H9 (cell line): ENCODE measurements around the gene SMARCA2. TPM values are rescaled to one million over a fixed set of nuclear protein-coding genes. Genes with fewer than 3 reads are reported as not detected.

ENCODE experiments used
- DNase-seq: peaks from one replicate; pipeline ENCODE4 v3.0.0-alpha.2; 2017
- H2AFZ ChIP-seq: one replicate; pipeline ENCODE4 v1.6.1; 2013; ENCODE audit warnings: mild to moderate bottlenecking, low read length, control low read depth, moderate library complexity
- H2AK5ac ChIP-seq: 2 replicates; pipeline ENCODE4 v1.6.1; 2013; ENCODE audit warnings: low read length, control low read depth, mixed read lengths; ENCODE audit not compliant: insufficient read length
- H2BK120ac ChIP-seq: one replicate; pipeline ENCODE4 v1.6.1; 2013; ENCODE audit warnings: low read depth, mild to moderate bottlenecking, low read length, control low read depth, inconsistent platforms; ENCODE audit not compliant: poor library complexity, severe bottlenecking
- H2BK12ac ChIP-seq: 2 replicates; pipeline ENCODE4 v1.6.1; 2013; ENCODE audit warnings: low read length, control low read depth, mixed read lengths, low read depth; ENCODE audit not compliant: insufficient read length
- H2BK15ac ChIP-seq: 2 replicates; pipeline ENCODE4 v1.6.1; 2013; ENCODE audit warnings: low read depth, low read length, control low read depth
- H2BK20ac ChIP-seq: one replicate; pipeline ENCODE4 v1.6.1; 2013; ENCODE audit warnings: low read depth, mild to moderate bottlenecking, low read length, control low read depth, inconsistent platforms; ENCODE audit not compliant: poor library complexity, severe bottlenecking
- H2BK5ac ChIP-seq: 2 replicates; pipeline ENCODE4 v1.6.1; 2013; ENCODE audit warnings: low read length, control low read depth, mixed read lengths; ENCODE audit not compliant: insufficient read length
- H3K14ac ChIP-seq: 2 replicates; pipeline ENCODE4 v1.6.1; 2013; ENCODE audit warnings: low read length, control low read depth; ENCODE audit not compliant: insufficient read depth
- H3K18ac ChIP-seq: 2 replicates; pipeline ENCODE4 v1.6.1; 2013; ENCODE audit warnings: low read depth, mild to moderate bottlenecking, mixed read lengths, low read length, control low read depth; ENCODE audit not compliant: insufficient read length
- H3K23ac ChIP-seq: 2 replicates; pipeline ENCODE4 v1.6.1; 2013; ENCODE audit warnings: low read length, control low read depth, mixed read lengths, low read depth; ENCODE audit not compliant: insufficient read length
- H3K23me2 ChIP-seq: 2 replicates; pipeline ENCODE4 v1.6.1; 2013; ENCODE audit warnings: low read depth, mild to moderate bottlenecking, mixed read lengths, low read length, control low read depth; ENCODE audit not compliant: insufficient read length, poor library complexity, severe bottlenecking
- H3K27ac ChIP-seq: 2 replicates; pipeline ENCODE4 v1.5.1; 2013; ENCODE audit warnings: low read length, control low read depth, mixed read lengths, low read depth; ENCODE audit not compliant: insufficient read length
- H3K27me3 ChIP-seq: 2 replicates; pipeline ENCODE4 v1.6.1; 2013; ENCODE audit warnings: low read length, control low read depth, inconsistent platforms; ENCODE audit not compliant: insufficient read depth
- H3K4ac ChIP-seq: 2 replicates; pipeline ENCODE4 v1.6.1; 2013; ENCODE audit warnings: low read depth, mild to moderate bottlenecking, control low read depth, inconsistent platforms, low read length, moderate library complexity
- H3K4me1 ChIP-seq: 2 replicates; pipeline ENCODE4 v1.6.1; 2013; ENCODE audit warnings: low read length, control low read depth, inconsistent platforms; ENCODE audit not compliant: insufficient read depth
- H3K4me2 ChIP-seq: 2 replicates; pipeline ENCODE4 v1.6.1; 2013; ENCODE audit warnings: low read length, control low read depth, mixed read lengths; ENCODE audit not compliant: insufficient read length, insufficient read depth
- H3K56ac ChIP-seq: 2 replicates; pipeline ENCODE4 v1.6.1; 2013; ENCODE audit warnings: low read depth, mild to moderate bottlenecking, mixed read lengths, low read length, control low read depth; ENCODE audit not compliant: insufficient read length
- H3K79me1 ChIP-seq: 2 replicates; pipeline ENCODE4 v1.6.1; 2013; ENCODE audit warnings: low read depth, mild to moderate bottlenecking, moderate library complexity, low read length, control low read depth, inconsistent platforms; ENCODE audit not compliant: insufficient read depth, poor library complexity, severe bottlenecking
- H3K79me2 ChIP-seq: 2 replicates; pipeline ENCODE4 v1.6.1; 2013; ENCODE audit warnings: low read length, control low read depth, inconsistent platforms; ENCODE audit not compliant: insufficient read depth
- H3K9ac ChIP-seq: 2 replicates; pipeline ENCODE4 v1.6.1; 2013; ENCODE audit warnings: low read length, control low read depth, mixed read lengths; ENCODE audit not compliant: insufficient read length; ENCODE audit errors: extremely low read depth
- H3K9me3 ChIP-seq: one replicate; pipeline ENCODE4 v1.6.1; 2013; ENCODE audit warnings: low read depth, low read length, inconsistent platforms; ENCODE audit not compliant: control insufficient read depth
- H3T11ph ChIP-seq: one replicate; pipeline ENCODE4 v1.6.1; 2013; ENCODE audit warnings: mild to moderate bottlenecking, low read length, control low read depth, inconsistent platforms
- H4K20me1 ChIP-seq: one replicate; pipeline ENCODE4 v1.6.1; 2013; ENCODE audit not compliant: control insufficient read depth, insufficient read length, insufficient read depth
- H4K5ac ChIP-seq: 2 replicates; pipeline ENCODE4 v1.6.1; 2013; ENCODE audit warnings: low read depth, mild to moderate bottlenecking, mixed read lengths, low read length, control low read depth; ENCODE audit not compliant: insufficient read length
- H4K8ac ChIP-seq: replicated peaks from 2 replicates; pipeline ENCODE4 v1.6.1; 2013; ENCODE audit warnings: low read length, control low read depth, mixed read lengths, low read depth; ENCODE audit not compliant: insufficient read length
- H4K91ac ChIP-seq: 2 replicates; pipeline ENCODE4 v1.6.1; 2013; ENCODE audit warnings: low read depth, mild to moderate bottlenecking, moderate library complexity, mixed read lengths, low read length, control low read depth; ENCODE audit not compliant: insufficient read length
- H3K27ac Mint-ChIP-seq, 3 experiments: 2 replicates in 2 of 3; 3 replicates in 1 of 3; pipeline ENCODE4 v1.8.0; 2020 to 2021; ENCODE audit warnings: mixed read lengths in 3 of 3, mild to moderate bottlenecking in 1 of 3, moderate library complexity in 1 of 3
- H3K27me3 Mint-ChIP-seq: 2 replicates; pipeline ENCODE4 v1.8.0; 2021; ENCODE audit warnings: low read depth, mild to moderate bottlenecking, moderate library complexity, mixed read lengths
- H3K36me3 Mint-ChIP-seq, 3 experiments: 2 replicates in 2 of 3; 3 replicates in 1 of 3; pipeline ENCODE4 v1.8.0; 2020 to 2021; ENCODE audit warnings: low read depth in 3 of 3, mixed read lengths in 3 of 3; ENCODE audit not compliant: insufficient read depth in 1 of 3
- H3K4me1 Mint-ChIP-seq, 2 experiments: 2 replicates each; pipeline ENCODE4 v1.8.0; 2020; ENCODE audit warnings: mixed read lengths in 2 of 2
- H3K4me3 Mint-ChIP-seq, 2 experiments: 2 replicates in 1 of 2; 3 replicates in 1 of 2; pipeline ENCODE4 v1.8.0; 2020 to 2021; ENCODE audit warnings: mild to moderate bottlenecking in 2 of 2, mixed read lengths in 2 of 2, moderate library complexity in 1 of 2
- H3K9me3 Mint-ChIP-seq, 2 experiments: 2 replicates in 1 of 2; 3 replicates in 1 of 2; pipeline ENCODE4 v1.8.0; 2020; ENCODE audit warnings: mild to moderate bottlenecking in 2 of 2, mixed read lengths in 2 of 2, moderate library complexity in 1 of 2
- WGBS: extraction: QIAGEN DNeasy Blood & Tissue Kit; methylation state at CpG from one replicate; pipeline ENCODE4 v1.1.7; 2013; ENCODE audit warnings: missing lambda C conversion rate, low lambda C conversion rate, mixed read lengths; ENCODE audit not compliant: insufficient read length; ENCODE audit errors: extremely low coverage; 5-methylcytosine and 5-hydroxymethylcytosine counted together
- total RNA-seq: library from RNA; stranded (reverse); gene quantifications from 2 replicates; pipeline ENCODE4 v1.2.1, GENCODE V29; 2021
- TF ChIP-seq, protein P1 (sequence below): fragments of 200-600 bp; sonication (generic); conservative IDR thresholded peaks from 3 replicates; pipeline ENCODE4 v1.8.0; 2021; ENCODE audit warnings: antibody characterized with exemption, mild to moderate bottlenecking

SMARCA2 gene
- total RNA-seq, 1 experiment from 2014 or later = 15.3 TPM

- Histone ChIP-seq H3K27me3 (peaks cover 15% of the 10 kb centered on the region; the same call in 1 of the 2 replicates), H4K8ac (no peak overlapping the region), H3K27ac (no peak overlapping the region)
These were observed 1.2 kb upstream of the SMARCA2 start for GRCh38 chr9:2013743-2014475.

More at GRCh38 chr9:2013743-2014475, 1.2 kb upstream of the SMARCA2 start:
- H3K23ac ChIP-seq = no peak overlapping the region
- peaks cover 4% of the 10 kb centered on the region for H4K20me1 ChIP-seq
- H2AK5ac ChIP-seq = no peak overlapping the region
- H2BK12ac ChIP-seq = no peak overlapping the region
- no peak overlapping the region for H4K91ac ChIP-seq
- no peak overlapping the region for H2BK5ac ChIP-seq
- H3K79me2 ChIP-seq = no peaks in the 10 kb centered on the region
- no peak overlapping the region for H2BK15ac ChIP-seq
- no peak overlapping the region for H3K9ac ChIP-seq
- Mint-ChIP-seq H3K36me3 (no peaks in the 10 kb centered on the region; a peak in 1 of 7 replicates), H3K4me3 (peak overlapping the region; percentile 78 to 92), H3K27me3 (peaks cover 91% of the 10 kb centered on the region), H3K4me1 (peaks cover 13 to 19% of the 10 kb centered on the region in 2 experiments), H3K9me3 (no peaks in the 10 kb centered on the region), H3K27ac (no peak overlapping the region)
- DNase-seq = no peak
- peaks cover 34% of the 10 kb centered on the region for H3K23me2 ChIP-seq
- H3K18ac ChIP-seq = no peak overlapping the region
- H4K5ac ChIP-seq = no peak overlapping the region
- no peaks in the 10 kb centered on the region for H3K79me1 ChIP-seq
- H3K9me3 ChIP-seq = no peaks in the 10 kb centered on the region
- H3K4me2 ChIP-seq = peak overlapping the region; percentile 95
- no peak overlapping the region for H3K56ac ChIP-seq
- no peak overlapping the region for H2BK120ac ChIP-seq
- no CpG with 5 or more reads among the region's 13 CpGs for WGBS
- H3K4ac ChIP-seq = no peak overlapping the region
- H3K4me1 ChIP-seq = peaks cover 3% of the 10 kb centered on the region; the same call in 1 of the 2 replicates
- no peak overlapping the region for H3K14ac ChIP-seq
- TF ChIP-seq, protein P1, sequence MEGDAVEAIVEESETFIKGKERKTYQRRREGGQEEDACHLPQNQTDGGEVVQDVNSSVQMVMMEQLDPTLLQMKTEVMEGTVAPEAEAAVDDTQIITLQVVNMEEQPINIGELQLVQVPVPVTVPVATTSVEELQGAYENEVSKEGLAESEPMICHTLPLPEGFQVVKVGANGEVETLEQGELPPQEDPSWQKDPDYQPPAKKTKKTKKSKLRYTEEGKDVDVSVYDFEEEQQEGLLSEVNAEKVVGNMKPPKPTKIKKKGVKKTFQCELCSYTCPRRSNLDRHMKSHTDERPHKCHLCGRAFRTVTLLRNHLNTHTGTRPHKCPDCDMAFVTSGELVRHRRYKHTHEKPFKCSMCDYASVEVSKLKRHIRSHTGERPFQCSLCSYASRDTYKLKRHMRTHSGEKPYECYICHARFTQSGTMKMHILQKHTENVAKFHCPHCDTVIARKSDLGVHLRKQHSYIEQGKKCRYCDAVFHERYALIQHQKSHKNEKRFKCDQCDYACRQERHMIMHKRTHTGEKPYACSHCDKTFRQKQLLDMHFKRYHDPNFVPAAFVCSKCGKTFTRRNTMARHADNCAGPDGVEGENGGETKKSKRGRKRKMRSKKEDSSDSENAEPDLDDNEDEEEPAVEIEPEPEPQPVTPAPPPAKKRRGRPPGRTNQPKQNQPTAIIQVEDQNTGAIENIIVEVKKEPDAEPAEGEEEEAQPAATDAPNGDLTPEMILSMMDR = no peak
- no peak overlapping the region for H2BK20ac ChIP-seq
- no peak overlapping the region for H2AFZ ChIP-seq
- no peak overlapping the region for H3T11ph ChIP-seq
